ENCODE measurements around the gene UTP20.

- TF ChIP-seq POLR2A (IDR thresholded peaks at IDR 0.05): no peak
- TF ChIP-seq CTCF (IDR thresholded peaks at IDR 0.05): no peak
- no peak for TF ChIP-seq EP300 (IDR thresholded peaks at IDR 0.05)
Observed at GRCh38 chr12:101323255-101323654, 43.4 kb downstream of the UTP20 start.

Measured in tibial nerve (tissue), 4 donors.